Neural cell (in vitro differentiated cells): ENCODE data around the gene TMEM238L. TPM values are rescaled to one million over a fixed set of nuclear protein-coding genes. Genes with fewer than 3 reads are reported as not detected.

Source experiments
- H2AFZ ChIP-seq: fragments of 200-600, 300-800 bp; sonication (generic), shearing (Covaris generic); 2 replicates; pipeline ENCODE4 v1.6.0; 2014; ENCODE audit warnings: low read depth, mild to moderate bottlenecking, antibody characterized with exemption, low read length, moderate library complexity
- H3F3A ChIP-seq: fragments of 200-600 bp; shearing (Covaris generic); 2 replicates; pipeline ENCODE4 v1.6.1; 2016; ENCODE audit warnings: mild to moderate bottlenecking, moderate library complexity, mixed read lengths, antibody characterized with exemption, low read length; ENCODE audit not compliant: insufficient read depth, poor library complexity, severe bottlenecking
- H3K27ac ChIP-seq: fragments of 200-600, 300-800 bp; sonication (generic), shearing (Covaris generic); 2 replicates; pipeline ENCODE4 v1.5.1; 2014; ENCODE audit warnings: mild to moderate bottlenecking, low read length, moderate library complexity
- H3K27me3 ChIP-seq: fragments of 300-800, 200-600 bp; sonication (generic), shearing (Covaris generic); 2 replicates; pipeline ENCODE4 v1.6.0; 2014; ENCODE audit warnings: mild to moderate bottlenecking, low read depth, low read length, moderate library complexity; ENCODE audit not compliant: insufficient read depth
- H3K36me3 ChIP-seq: fragments of 300-800, 200-600 bp; sonication (generic), shearing (Covaris generic); 2 replicates; pipeline ENCODE4 v1.5.1; 2014; ENCODE audit warnings: mild to moderate bottlenecking, antibody characterized with exemption, low read length, moderate library complexity; ENCODE audit not compliant: insufficient read depth
- H3K4me2 ChIP-seq: fragments of 300-800, 200-600 bp; sonication (generic), shearing (Covaris generic); 2 replicates; pipeline ENCODE4 v1.6.0; 2014; ENCODE audit warnings: mild to moderate bottlenecking, low read length
- H3K4me3 ChIP-seq: fragments of 300-800, 200-600 bp; sonication (generic), shearing (Covaris generic); 2 replicates; pipeline ENCODE4 v1.5.1; 2014; ENCODE audit warnings: mild to moderate bottlenecking, low read length, moderate library complexity
- H3K79me2 ChIP-seq: fragments of 200-600 bp; shearing (Covaris generic); replicated peaks from 2 replicates; pipeline ENCODE4 v1.6.0; 2014; ENCODE audit warnings: mild to moderate bottlenecking, low read length, moderate library complexity; ENCODE audit not compliant: insufficient read depth
- H3K9ac ChIP-seq: fragments of 300-800, 200-600 bp; sonication (generic), shearing (Covaris generic); 2 replicates; pipeline ENCODE4 v1.6.1; 2016; ENCODE audit warnings: mild to moderate bottlenecking, low read length, mixed read lengths
- H3K9me2 ChIP-seq: fragments of 200-600 bp; shearing (Covaris generic); 2 replicates; pipeline ENCODE4 v1.6.1; 2016; ENCODE audit warnings: mild to moderate bottlenecking, low read length, mixed read lengths; ENCODE audit not compliant: insufficient read depth
- H3K9me3 ChIP-seq: fragments of 200-600, 300-800 bp; sonication (generic), shearing (Covaris generic); 2 replicates; pipeline ENCODE4 v1.6.1; 2016; ENCODE audit warnings: mild to moderate bottlenecking, mixed run types, low read length, moderate library complexity, mixed read lengths
- H4K20me1 ChIP-seq: fragments of 200-600 bp; shearing (Covaris generic); 2 replicates; pipeline ENCODE4 v1.6.1; 2016; ENCODE audit warnings: mild to moderate bottlenecking, mixed run types; ENCODE audit not compliant: insufficient read depth
- EP300 ChIP-seq: fragments of 450-650 bp; conservative IDR thresholded peaks from 2 replicates; pipeline ENCODE4 v1.6.1; 2014; ENCODE audit warnings: antibody characterized with exemption, mild to moderate bottlenecking, moderate library complexity; ENCODE audit not compliant: poor library complexity, severe bottlenecking
- EZH2 ChIP-seq: fragments of 200-600, 300-800 bp; shearing (Covaris generic), sonication (generic); IDR thresholded peaks from 2 replicates; pipeline ENCODE4 v1.6.1; 2014; ENCODE audit warnings: antibody characterized with exemption, low read length, borderline replicate concordance, mild to moderate bottlenecking; ENCODE audit not compliant: insufficient read depth, poor library complexity, severe bottlenecking
- MXI1 ChIP-seq: fragments of 450-650 bp; conservative IDR thresholded peaks from 2 replicates; pipeline ENCODE4 v1.6.1; 2014; ENCODE audit warnings: antibody characterized with exemption, mild to moderate bottlenecking; ENCODE audit not compliant: poor library complexity, severe bottlenecking
- POLR2AphosphoS5 ChIP-seq: IDR thresholded peaks from 2 replicates; pipeline ENCODE4 v1.6.1; 2012
- RAD21 ChIP-seq: fragments of 450-650 bp; conservative IDR thresholded peaks from 2 replicates; pipeline ENCODE4 v1.6.1; 2014; ENCODE audit warnings: antibody characterized with exemption, mild to moderate bottlenecking, moderate library complexity
- SMC3 ChIP-seq: fragments of 450-650 bp; conservative IDR thresholded peaks from 2 replicates; pipeline ENCODE4 v1.6.1; 2014; ENCODE audit warnings: antibody characterized with exemption, mild to moderate bottlenecking, moderate library complexity; ENCODE audit not compliant: poor library complexity
- TAF1 ChIP-seq: IDR thresholded peaks from 2 replicates; pipeline ENCODE4 v1.6.1; 2012; ENCODE audit warnings: low read depth
- polyA plus RNA-seq: library from polyadenylated mRNA; depleted of rRNA; stranded (reverse); fragments of >200 nt; gene quantifications from 2 replicates; pipeline ENCODE4 v1.2.3, GENCODE V29; 2014
- TF ChIP-seq, protein P1 (sequence below): fragments of 450-650 bp; IDR thresholded peaks from 2 replicates; pipeline ENCODE4 v1.5.1; 2014; ENCODE audit warnings: antibody characterized with exemption, mild to moderate bottlenecking, moderate library complexity; ENCODE audit not compliant: poor library complexity, severe bottlenecking
- TF ChIP-seq, protein P2 (sequence below): IDR thresholded peaks from 2 replicates; pipeline ENCODE4 v1.6.1; 2012; ENCODE audit warnings: borderline replicate concordance

TMEM238L gene
- polyA plus RNA-seq, 1 donor from 2014 or later, result not detected

GRCh38 chr17:10827898-10828552 lies 24.1 kb upstream of the TMEM238L start:
- H3K27ac ChIP-seq, result no peak overlapping the region
- no peak overlapping the region for H2AFZ ChIP-seq
- no peaks in the 10 kb centered on the region for H3K9me2 ChIP-seq
- no peak overlapping the region for H3K9ac ChIP-seq
- no peaks in the 10 kb centered on the region for H3K27me3 ChIP-seq
- H4K20me1 ChIP-seq, result no peaks in the 10 kb centered on the region
- no peak for TF ChIP-seq SMC3
- TF ChIP-seq TAF1, result no peak
- TF ChIP-seq, protein P1, sequence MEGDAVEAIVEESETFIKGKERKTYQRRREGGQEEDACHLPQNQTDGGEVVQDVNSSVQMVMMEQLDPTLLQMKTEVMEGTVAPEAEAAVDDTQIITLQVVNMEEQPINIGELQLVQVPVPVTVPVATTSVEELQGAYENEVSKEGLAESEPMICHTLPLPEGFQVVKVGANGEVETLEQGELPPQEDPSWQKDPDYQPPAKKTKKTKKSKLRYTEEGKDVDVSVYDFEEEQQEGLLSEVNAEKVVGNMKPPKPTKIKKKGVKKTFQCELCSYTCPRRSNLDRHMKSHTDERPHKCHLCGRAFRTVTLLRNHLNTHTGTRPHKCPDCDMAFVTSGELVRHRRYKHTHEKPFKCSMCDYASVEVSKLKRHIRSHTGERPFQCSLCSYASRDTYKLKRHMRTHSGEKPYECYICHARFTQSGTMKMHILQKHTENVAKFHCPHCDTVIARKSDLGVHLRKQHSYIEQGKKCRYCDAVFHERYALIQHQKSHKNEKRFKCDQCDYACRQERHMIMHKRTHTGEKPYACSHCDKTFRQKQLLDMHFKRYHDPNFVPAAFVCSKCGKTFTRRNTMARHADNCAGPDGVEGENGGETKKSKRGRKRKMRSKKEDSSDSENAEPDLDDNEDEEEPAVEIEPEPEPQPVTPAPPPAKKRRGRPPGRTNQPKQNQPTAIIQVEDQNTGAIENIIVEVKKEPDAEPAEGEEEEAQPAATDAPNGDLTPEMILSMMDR, result no peak
- TF ChIP-seq MXI1, result no peak
- no peak for TF ChIP-seq EZH2
- no peak for TF ChIP-seq RAD21
- no peak for TF ChIP-seq POLR2AphosphoS5
- no peaks in the 10 kb centered on the region for H3K36me3 ChIP-seq
- H3K4me2 ChIP-seq, result no peak overlapping the region
- H3K9me3 ChIP-seq, result no peaks in the 10 kb centered on the region
- H3F3A ChIP-seq, result no peaks in the 10 kb centered on the region
- H3K79me2 ChIP-seq, result no peaks in the 10 kb centered on the region
- no peak overlapping the region for H3K4me3 ChIP-seq

DNA sequence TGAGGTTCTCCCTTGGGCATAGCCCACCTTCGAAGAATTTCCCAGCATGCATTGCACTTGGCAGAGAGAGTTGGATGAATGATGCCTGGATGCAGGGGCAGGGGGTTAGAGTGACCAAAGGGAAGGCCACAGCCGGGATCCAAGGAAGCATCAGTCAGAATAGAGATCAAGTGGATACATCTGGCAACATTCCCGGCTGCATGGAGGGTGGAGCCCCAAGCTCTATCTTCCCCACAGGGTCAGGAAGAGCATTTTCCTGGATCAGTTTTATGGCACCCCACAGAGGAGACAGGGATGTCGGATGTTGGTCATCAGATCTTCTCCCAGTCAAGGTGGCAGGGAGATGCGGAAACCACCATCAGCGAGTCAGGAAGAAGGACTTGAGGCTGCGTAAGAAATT lies 21.0 kb upstream of the TMEM238L start:
- Histone ChIP-seq H3K4me3 (no peak overlapping the region), H3K27me3 (no peaks in the 10 kb centered on the region), H3F3A (no peaks in the 10 kb centered on the region), H3K4me2 (no peak overlapping the region), H2AFZ (no peak overlapping the region), H3K9me2 (no peaks in the 10 kb centered on the region), H3K9me3 (no peaks in the 10 kb centered on the region), H4K20me1 (no peaks in the 10 kb centered on the region), H3K36me3 (no peaks in the 10 kb centered on the region), H3K27ac (no peak overlapping the region), H3K9ac (no peak overlapping the region), H3K79me2 (no peaks in the 10 kb centered on the region)
- no peak for TF ChIP-seq EZH2
- TF ChIP-seq TAF1, result no peak
- no peak for TF ChIP-seq SMC3
- TF ChIP-seq POLR2AphosphoS5, result no peak
- TF ChIP-seq MXI1, result no peak
- TF ChIP-seq, protein P2, sequence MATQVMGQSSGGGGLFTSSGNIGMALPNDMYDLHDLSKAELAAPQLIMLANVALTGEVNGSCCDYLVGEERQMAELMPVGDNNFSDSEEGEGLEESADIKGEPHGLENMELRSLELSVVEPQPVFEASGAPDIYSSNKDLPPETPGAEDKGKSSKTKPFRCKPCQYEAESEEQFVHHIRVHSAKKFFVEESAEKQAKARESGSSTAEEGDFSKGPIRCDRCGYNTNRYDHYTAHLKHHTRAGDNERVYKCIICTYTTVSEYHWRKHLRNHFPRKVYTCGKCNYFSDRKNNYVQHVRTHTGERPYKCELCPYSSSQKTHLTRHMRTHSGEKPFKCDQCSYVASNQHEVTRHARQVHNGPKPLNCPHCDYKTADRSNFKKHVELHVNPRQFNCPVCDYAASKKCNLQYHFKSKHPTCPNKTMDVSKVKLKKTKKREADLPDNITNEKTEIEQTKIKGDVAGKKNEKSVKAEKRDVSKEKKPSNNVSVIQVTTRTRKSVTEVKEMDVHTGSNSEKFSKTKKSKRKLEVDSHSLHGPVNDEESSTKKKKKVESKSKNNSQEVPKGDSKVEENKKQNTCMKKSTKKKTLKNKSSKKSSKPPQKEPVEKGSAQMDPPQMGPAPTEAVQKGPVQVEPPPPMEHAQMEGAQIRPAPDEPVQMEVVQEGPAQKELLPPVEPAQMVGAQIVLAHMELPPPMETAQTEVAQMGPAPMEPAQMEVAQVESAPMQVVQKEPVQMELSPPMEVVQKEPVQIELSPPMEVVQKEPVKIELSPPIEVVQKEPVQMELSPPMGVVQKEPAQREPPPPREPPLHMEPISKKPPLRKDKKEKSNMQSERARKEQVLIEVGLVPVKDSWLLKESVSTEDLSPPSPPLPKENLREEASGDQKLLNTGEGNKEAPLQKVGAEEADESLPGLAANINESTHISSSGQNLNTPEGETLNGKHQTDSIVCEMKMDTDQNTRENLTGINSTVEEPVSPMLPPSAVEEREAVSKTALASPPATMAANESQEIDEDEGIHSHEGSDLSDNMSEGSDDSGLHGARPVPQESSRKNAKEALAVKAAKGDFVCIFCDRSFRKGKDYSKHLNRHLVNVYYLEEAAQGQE, result no peak
- no peak for TF ChIP-seq EP300
- TF ChIP-seq, protein P1, result no peak
- TF ChIP-seq RAD21, result no peak
